Chondrocyte (in vitro differentiated cells): ENCODE results near the gene PDZRN3. TPM values are rescaled to one million over a fixed set of nuclear protein-coding genes. Genes with fewer than 3 reads are reported as not detected.

ENCODE experiments used
- DNase-seq: peaks from one replicate; pipeline ENCODE4 v3.0.0; 2021; ENCODE audit warnings: mixed read lengths, low spot score
- H3K27ac Mint-ChIP-seq: one replicate; pipeline ENCODE4 v1.8.0; 2021; ENCODE audit warnings: mild to moderate bottlenecking, moderate library complexity, mixed read lengths; ENCODE audit not compliant: unreplicated experiment
- H3K27me3 Mint-ChIP-seq: 2 replicates; pipeline ENCODE4 v1.8.0; 2021; ENCODE audit warnings: low read depth, mixed read lengths
- H3K36me3 Mint-ChIP-seq: 2 replicates; pipeline ENCODE4 v1.8.0; 2021; ENCODE audit warnings: low read depth, mixed read lengths
- H3K4me1 Mint-ChIP-seq: 2 replicates; pipeline ENCODE4 v1.8.0; 2021; ENCODE audit warnings: low read depth, mild to moderate bottlenecking, mixed read lengths
- H3K4me3 Mint-ChIP-seq: one replicate; pipeline ENCODE4 v1.8.0; 2021; ENCODE audit warnings: mild to moderate bottlenecking, moderate library complexity, mixed read lengths; ENCODE audit not compliant: unreplicated experiment
- H3K9me3 Mint-ChIP-seq: 2 replicates; pipeline ENCODE4 v1.8.0; 2021; ENCODE audit warnings: low read depth, mixed read lengths
- CTCF ChIP-seq: fragments of 200-600 bp; sonication (generic); IDR thresholded peaks from 2 replicates; pipeline ENCODE4 v1.5.0; 2021; ENCODE audit warnings: antibody characterized with exemption, mild to moderate bottlenecking, moderate library complexity
- total RNA-seq: library from RNA; stranded (reverse); gene quantifications from 3 replicates; pipeline ENCODE4 v1.2.1, GENCODE V29; 2021

The PDZRN3 gene
- total RNA-seq, 1 donor from 2014 or later: 19.4 TPM

GRCh38 chr3:73652896-73653295 lies 28.2 kb upstream of the PDZRN3 start:
- H3K9me3 Mint-ChIP-seq: peaks cover 3% of the 10 kb centered on the region

GRCh38 chr3:73637042-73637441 lies 12.3 kb upstream of the PDZRN3 start:
- no peak overlapping the region for H3K4me3 Mint-ChIP-seq
- H3K27ac Mint-ChIP-seq: no peak overlapping the region
- peaks cover 14% of the 10 kb centered on the region for H3K4me1 Mint-ChIP-seq
- no peak for TF ChIP-seq CTCF
- no peaks in the 10 kb centered on the region for H3K36me3 Mint-ChIP-seq
- H3K9me3 Mint-ChIP-seq: no peaks in the 10 kb centered on the region
- no peaks in the 10 kb centered on the region for H3K27me3 Mint-ChIP-seq
- no peak for DNase-seq

More at GRCh38 chr3:73652896-73653295, 28.2 kb upstream of the PDZRN3 start:
- DNase-seq: no peak
- no peak for TF ChIP-seq CTCF
- H3K36me3 Mint-ChIP-seq: no peaks in the 10 kb centered on the region
- H3K4me1 Mint-ChIP-seq: peaks cover 52% of the 10 kb centered on the region
- H3K27me3 Mint-ChIP-seq: no peaks in the 10 kb centered on the region
- H3K27ac Mint-ChIP-seq: no peak overlapping the region
- no peak overlapping the region for H3K4me3 Mint-ChIP-seq

DNA sequence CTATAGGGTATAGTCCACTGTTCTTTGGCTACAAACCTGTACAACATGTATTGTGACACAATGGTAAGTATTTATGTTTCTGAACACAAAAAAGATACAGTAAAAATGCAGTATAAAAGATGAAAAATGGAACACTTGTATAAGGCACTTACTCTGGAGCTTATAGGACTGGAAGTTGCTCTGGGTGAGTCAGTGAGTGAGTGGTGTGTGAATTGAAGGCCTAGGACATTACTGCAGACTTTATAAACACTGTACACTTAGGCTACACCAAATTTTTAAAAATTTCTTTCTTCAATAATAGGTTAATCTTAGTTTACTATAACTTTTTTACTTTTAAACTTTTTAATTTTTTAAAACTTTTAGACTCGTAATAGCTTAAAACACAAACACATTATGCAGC lies 10.5 kb upstream of the PDZRN3 start:
- Mint-ChIP-seq H3K4me3 (no peak overlapping the region), H3K27me3 (no peaks in the 10 kb centered on the region), H3K4me1 (peaks cover 14% of the 10 kb centered on the region), H3K36me3 (no peaks in the 10 kb centered on the region), H3K27ac (no peak overlapping the region), H3K9me3 (no peaks in the 10 kb centered on the region)
- no peak for TF ChIP-seq CTCF
- no peak for DNase-seq

GRCh38 chr3:73633916-73634344 lies 9.2 kb upstream of the PDZRN3 start:
- no peaks in the 10 kb centered on the region for H3K27me3 Mint-ChIP-seq
- no peaks in the 10 kb centered on the region for H3K9me3 Mint-ChIP-seq
- DNase-seq: no peak
- no peak overlapping the region for H3K4me3 Mint-ChIP-seq
- no peaks in the 10 kb centered on the region for H3K36me3 Mint-ChIP-seq
- H3K27ac Mint-ChIP-seq: no peak overlapping the region
- no peak for TF ChIP-seq CTCF
- peaks cover 14% of the 10 kb centered on the region for H3K4me1 Mint-ChIP-seq

DNA sequence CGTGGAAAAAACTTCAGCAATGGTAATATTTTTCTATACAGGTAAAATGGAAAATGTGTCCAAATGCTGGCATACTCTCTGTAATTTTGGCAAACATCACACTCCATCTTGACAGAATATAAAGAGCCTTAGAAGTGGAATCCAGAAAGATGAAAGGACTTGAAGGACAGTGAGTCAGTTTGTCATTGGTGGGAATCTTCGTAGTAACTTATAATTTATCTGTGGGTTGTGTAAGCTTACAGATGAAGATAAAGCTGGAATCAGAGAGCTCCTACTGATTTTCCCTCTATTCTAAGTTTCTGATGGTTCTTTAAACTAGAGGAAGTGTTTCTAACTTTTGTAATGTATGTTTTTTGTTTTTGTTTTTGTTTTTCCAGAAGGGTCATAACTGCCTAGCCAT lies 8.7 kb upstream of the PDZRN3 start:
- no peak overlapping the region for H3K4me3 Mint-ChIP-seq
- H3K36me3 Mint-ChIP-seq: no peaks in the 10 kb centered on the region
- no peaks in the 10 kb centered on the region for H3K9me3 Mint-ChIP-seq
- H3K27ac Mint-ChIP-seq: no peak overlapping the region
- no peaks in the 10 kb centered on the region for H3K27me3 Mint-ChIP-seq
- no peak for TF ChIP-seq CTCF
- H3K4me1 Mint-ChIP-seq: peaks cover 14% of the 10 kb centered on the region
- no peak for DNase-seq
